Heart right ventricle (tissue), 16 donors: ENCODE measurements around the gene VPS54. TPM values are rescaled to one million over a fixed set of nuclear protein-coding genes. Genes with fewer than 3 reads are reported as not detected.

Source experiments
- ATAC-seq, 8 donors: fragments of 200-7000 bp; cut with Tn5 transposase; one replicate each; pipeline ENCODE4 v1.9.1; 2020; ENCODE audit warnings: mild to moderate bottlenecking in 8 of 8, moderate library complexity in 8 of 8, moderate number of reproducible peaks in 1 of 8
- DNase-seq, 2 donors: peaks; one replicate each; pipeline ENCODE4 v3.0.0-alpha.2; 2020
- H3K27ac ChIP-seq, 10 donors: fragments of 200-600 bp; sonication (generic) in 2 of 10; one replicate each; pipeline versions ENCODE4 v1.5.0 to v1.8.0; 2020 to 2022; ENCODE audit warnings: mild to moderate bottlenecking in 3 of 10
- H3K27me3 ChIP-seq, 7 donors: fragments of 200-600 bp; one replicate each; pipeline ENCODE4 v1.8.0; 2021 to 2022; ENCODE audit warnings: mild to moderate bottlenecking in 2 of 7
- H3K36me3 ChIP-seq, 9 donors: fragments of 200-600 bp; sonication (generic) in 1 of 9; one replicate each; pipeline versions ENCODE4 v1.5.0 to v1.8.0; 2020 to 2022; ENCODE audit warnings: mild to moderate bottlenecking in 2 of 9
- H3K4me1 ChIP-seq, 9 donors: fragments of 200-600 bp; sonication (generic) in 1 of 9; one replicate each; pipeline versions ENCODE4 v1.5.0 to v1.8.0; 2020 to 2022; ENCODE audit warnings: mild to moderate bottlenecking in 4 of 9
- H3K4me3 ChIP-seq, 10 donors: fragments of 200-600 bp; sonication (generic) in 2 of 10; one replicate each; pipeline versions ENCODE4 v1.5.0 to v1.8.0; 2020 to 2022; ENCODE audit warnings: mild to moderate bottlenecking in 7 of 10, moderate library complexity in 2 of 10
- H3K9me3 ChIP-seq, 11 donors: fragments of 200-600 bp in 10 of 11; sonication (generic) in 2 of 11; one replicate each; pipeline versions ENCODE4 v1.5.0 to v1.8.0; 2013 to 2022; ENCODE audit warnings: mild to moderate bottlenecking in 2 of 11, control low read depth in 1 of 11, moderate library complexity in 1 of 11
- CTCF ChIP-seq, 9 donors: fragments of 200-600 bp; sonication (generic) in 2 of 9; IDR thresholded peaks; one replicate each; pipeline versions ENCODE4 v1.5.0 to v1.8.0; 2021 to 2022; ENCODE audit warnings: antibody characterized with exemption in 9 of 9, mild to moderate bottlenecking in 5 of 9, moderate library complexity in 1 of 9
- WGBS, 2 donors: extraction: QIAGEN DNeasy Blood & Tissue Kit; methylation state at CpG; one replicate each; pipeline ENCODE4 v1.1.7; 2013; ENCODE audit warnings: inconsistent platforms in 1 of 2; 5-methylcytosine and 5-hydroxymethylcytosine counted together
- intact Hi-C, 10 donors: fragments of 100-400 bp; cut with DNase I; formaldehyde crosslinking; loops; one replicate each; pipeline versions ENCODE4 v1.11.1 to v1.14.2; 2022
- polyA plus RNA-seq, 2 donors: library from polyadenylated mRNA; stranded (reverse); fragments of 200-250 nt; gene quantifications; one replicate each; pipeline ENCODE4 v1.2.3, GENCODE V29; 2013
- total RNA-seq, 10 donors: library from RNA; stranded (reverse); fragmentation: NEBNext Ultra II Directional in 3 of 10; extraction: Animal tissue kit (Norgen Biotek cat#: 25700) in 3 of 10; gene quantifications; one replicate each; pipeline versions ENCODE4 v1.2.1 to v1.2.4, GENCODE V29; 2021 to 2023
- donor health status: Arrhythmogenic right ventricular cardiomyopathy.
- donor health status: ischemic (EF 13 %, LVEDD 7.1; RV severe dilation, severe dysfunction).
- donor health status: healthy with polysubstance abuse.
- donor health status: DM: no; HTN: yes; CAD: no.
- donor health status: DM: no; HTN: no; CAD: no.
- donor health status: ischemic (EF 25% LVEDD 6.9; RV normal size, moderate dysfunction).
- donor health status: ischemic (EF 25% LVEDD 5.7; RV mildly dilated, moderate dysfunction).
- donor health status: healthy.
- donor health status: DM: yes; HTN: yes; CAD: no.
- donor health status: Ischemic cardiomyopathy.
- donor health status: ischemic (EF 35%, LVEDD 5.7; RV mildly dilated, moderate dysfunction).
- donor health status: nonischemic (EF 11% LVEDD 7.7; RV severe dilation, severe dysfunction).
- donor health status: DM: yes; HTN: yes; CAD: no.
- donor health status: PGD.
- donor health status: ischemic (EF 29% LVEDD 5.4; RV normal size, mild dysfunction).
- donor health status: nonischemic (EF 23%, LVEDD 6.1; RV moderate dilation, normal function).

Gene VPS54
- total and polyA plus RNA-seq, 12 donors = 8.3 to 12.7 (median 10.5) TPM

GRCh38 chr2:64045938-64046337 lies 26.7 kb upstream of the VPS54 start:
- no peak for TF ChIP-seq CTCF (IDR thresholded peaks at IDR 0.05)
- WGBS, 2 donors = 98 to 99% methylated on average over 2 of the region's 2 CpGs
- H3K9me3 ChIP-seq = no peaks in the 10 kb centered on the region
- intact Hi-C loops = loop anchor here in 7 of 10 donors (5.0 to 10.0 kb wide), 7 partner anchors 99 to 519 kb away; partner anchors contain the start of gene PELI1 (in 1 of the 7)
- no peaks in the 10 kb centered on the region for H3K27me3 ChIP-seq
- DNase-seq (no peak), ATAC-seq (no peak)
- no peak overlapping the region for H3K4me3 ChIP-seq
- H3K27ac ChIP-seq = no peak overlapping the region
- H3K36me3 ChIP-seq = no peaks in the 10 kb centered on the region
- H3K4me1 ChIP-seq = peaks cover 0 to 8% (median 7%) of the 10 kb centered on the region in 9 donors

GRCh38 chr2:64040161-64040560 lies 20.9 kb upstream of the VPS54 start:
- intact Hi-C loops = loop anchor here in 3 of 10 donors (10.0 kb wide), 3 partner anchors 105 to 525 kb away; partner anchors contain the start of gene PELI1 (in 1 of the 3)
- no peak for TF ChIP-seq CTCF (IDR thresholded peaks at IDR 0.05)
- Histone ChIP-seq H3K4me3 (no peak overlapping the region), H3K27ac (no peak overlapping the region), H3K9me3 (no peaks in the 10 kb centered on the region), H3K36me3 (no peaks in the 10 kb centered on the region), H3K4me1 (peaks cover 0 to 17% (median 0%) of the 10 kb centered on the region in 9 donors), H3K27me3 (no peaks in the 10 kb centered on the region)
- DNase-seq = no peak
- 51 to 66% methylated on average over 3 of the region's 3 CpGs for WGBS, 2 donors
- no peak for ATAC-seq

GRCh38 chr2:64036034-64036705 lies 16.9 kb upstream of the VPS54 start:
- Histone ChIP-seq H3K27me3 (no peaks in the 10 kb centered on the region), H3K36me3 (no peaks in the 10 kb centered on the region), H3K4me3 (no peak overlapping the region), H3K9me3 (peaks cover 0 to 8% (median 0%) of the 10 kb centered on the region in 11 donors), H3K4me1 (peaks cover 0 to 17% (median 0%) of the 10 kb centered on the region in 9 donors), H3K27ac (peak overlapping the region in 1 of 10 donors; percentile 10)
- intact Hi-C loops = loop anchor here in 1 of 10 donors (10.0 kb wide), 1 partner anchor 529 kb away; no protein-coding TSS in a partner anchor
- ATAC-seq = no peak
- no peak for DNase-seq
- 78 to 82% methylated on average over 5 of the region's 5 CpGs for WGBS, 2 donors
- no peak for TF ChIP-seq CTCF (IDR thresholded peaks at IDR 0.05)

GRCh38 chr2:64035072-64035942 lies 16.1 kb upstream of the VPS54 start:
- no peak for TF ChIP-seq CTCF (IDR thresholded peaks at IDR 0.05)
- Histone ChIP-seq H3K4me1 (peaks cover 0 to 15% (median 0%) of the 10 kb centered on the region in 9 donors), H3K9me3 (peaks cover 0 to 8% (median 0%) of the 10 kb centered on the region in 11 donors), H3K36me3 (no peaks in the 10 kb centered on the region), H3K27me3 (peaks cover 0 to 3% (median 0%) of the 10 kb centered on the region in 7 donors), H3K27ac (peak overlapping the region in 1 of 10 donors; percentile 10), H3K4me3 (no peak overlapping the region)
- intact Hi-C loops = loop anchor here in 1 of 10 donors (10.0 kb wide), 1 partner anchor 529 kb away; no protein-coding TSS in a partner anchor
- ATAC-seq (no peak), DNase-seq (no peak)
- 75 to 79% methylated on average over 4 of the region's 4 CpGs for WGBS, 2 donors
